Measurements from ENCODE around the gene TMEM178B.
"Not testable (repeated sequence)": the region's sequence is repeated elsewhere in the genome, so short reads cannot be mapped to it uniquely, and the experiment has no call there.

Gene TMEM178B

DNA sequence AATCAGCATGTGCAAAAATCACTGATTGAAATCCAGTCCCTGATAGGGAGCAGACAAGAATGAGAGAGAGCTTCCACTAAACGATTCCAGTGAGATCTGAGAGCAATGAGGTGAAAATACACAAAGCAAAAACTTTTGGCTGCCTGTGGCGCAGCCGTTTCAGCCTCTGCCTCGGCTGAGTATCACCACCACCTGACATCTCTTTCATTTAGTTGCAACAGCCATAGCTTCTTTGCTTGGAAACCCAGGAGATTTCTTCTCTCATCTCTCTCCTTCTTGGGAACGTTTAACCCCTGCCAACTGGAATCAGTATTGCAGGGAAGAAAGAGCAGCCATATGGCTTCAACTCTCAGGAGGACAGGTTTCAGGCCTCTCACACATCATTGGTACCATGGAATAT is 240.0 kb downstream of the TMEM178B start:
- DNase-seq (ENCODE audit: low read depth), result no peak

DNA sequence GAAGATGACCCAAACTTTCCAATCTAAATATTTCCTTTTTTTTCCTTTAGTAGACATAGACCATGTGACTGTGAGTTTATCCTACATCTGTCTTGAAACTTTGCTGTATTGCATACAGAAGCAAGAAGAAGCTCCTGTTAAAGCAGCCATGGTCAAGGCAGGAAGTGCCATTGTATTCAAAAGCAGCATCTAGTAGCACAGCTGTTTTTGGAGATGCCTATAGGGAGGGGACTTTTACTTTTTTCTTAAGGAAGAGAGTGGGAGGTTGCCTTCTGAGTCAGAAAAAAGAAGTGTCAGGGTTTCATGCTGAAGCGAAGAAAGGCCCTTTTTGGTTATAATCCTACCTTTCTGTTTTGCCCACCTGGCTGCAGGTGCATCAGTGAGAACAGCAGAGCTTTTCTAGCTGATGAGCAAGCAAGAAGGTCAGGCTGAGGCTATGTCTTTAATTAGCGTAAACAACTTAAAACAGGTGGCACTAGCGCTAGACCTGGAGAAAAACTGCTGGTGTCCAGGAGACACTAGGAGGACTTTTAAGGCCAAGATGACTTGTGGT is 243.2 kb downstream of the TMEM178B start:
- DNase-seq (ENCODE audit: low read depth), result no peak

DNA sequence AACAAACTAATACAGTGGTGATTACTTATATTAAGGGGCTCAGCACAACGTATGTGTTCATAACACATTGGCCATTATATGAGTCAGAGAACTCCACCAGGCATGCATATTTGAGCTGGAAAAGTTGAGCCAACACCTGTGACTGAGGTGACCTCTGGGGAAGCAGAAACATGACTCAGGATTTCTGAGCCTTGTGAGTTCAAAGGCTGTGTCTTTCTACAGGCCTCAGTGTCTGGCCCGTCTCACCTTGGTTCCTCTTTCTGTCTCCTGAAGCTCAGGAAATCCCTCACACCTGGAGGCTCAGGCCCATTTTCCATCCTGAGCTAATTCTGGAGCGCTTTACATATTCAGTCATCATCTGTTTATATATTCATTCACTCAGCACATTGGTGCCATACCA is 246.4 kb downstream of the TMEM178B start:
- no peak for DNase-seq (ENCODE audit: low read depth)

DNA sequence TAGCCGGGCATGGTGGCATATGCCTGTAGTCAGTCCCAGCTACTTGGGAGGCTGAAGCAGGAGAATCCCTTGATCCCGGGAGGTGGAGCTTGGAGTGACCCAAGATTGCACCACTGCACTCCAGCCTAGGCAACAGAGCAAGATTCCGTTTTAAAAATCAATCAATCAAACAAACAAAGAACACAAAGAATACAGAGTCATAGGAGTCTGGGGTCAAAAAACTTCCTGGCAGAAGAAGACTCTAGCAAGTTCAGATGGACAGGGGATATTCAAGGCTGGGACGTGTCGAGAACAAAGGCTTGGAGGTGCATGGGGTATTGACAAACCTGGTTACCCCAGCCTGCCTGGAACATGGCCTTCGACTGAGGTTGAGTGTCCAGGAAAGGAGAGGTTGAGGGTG is 248.5 kb downstream of the TMEM178B start:
- no peak for DNase-seq (ENCODE audit: low read depth)

DNA sequence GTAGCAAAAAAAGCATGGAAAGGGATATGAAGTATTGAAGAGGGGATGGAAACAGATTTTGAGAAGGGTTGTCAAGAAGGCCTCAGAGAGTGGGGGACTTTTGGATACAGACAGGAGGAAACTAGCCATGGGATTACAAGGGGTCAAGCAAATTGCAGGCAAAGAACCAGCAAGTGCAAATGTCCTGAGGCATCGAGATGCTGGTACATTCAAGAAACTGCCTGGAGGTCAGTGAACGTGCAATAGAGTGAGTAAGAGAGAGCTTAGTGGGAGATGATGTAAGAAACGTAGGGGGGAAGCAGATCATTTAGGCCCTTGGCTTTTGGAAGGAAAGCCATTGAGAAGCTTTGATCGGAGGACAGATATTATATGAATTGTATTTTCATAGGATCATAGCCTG is 250.0 kb downstream of the TMEM178B start:
- no peak for DNase-seq (ENCODE audit: low read depth)

DNA sequence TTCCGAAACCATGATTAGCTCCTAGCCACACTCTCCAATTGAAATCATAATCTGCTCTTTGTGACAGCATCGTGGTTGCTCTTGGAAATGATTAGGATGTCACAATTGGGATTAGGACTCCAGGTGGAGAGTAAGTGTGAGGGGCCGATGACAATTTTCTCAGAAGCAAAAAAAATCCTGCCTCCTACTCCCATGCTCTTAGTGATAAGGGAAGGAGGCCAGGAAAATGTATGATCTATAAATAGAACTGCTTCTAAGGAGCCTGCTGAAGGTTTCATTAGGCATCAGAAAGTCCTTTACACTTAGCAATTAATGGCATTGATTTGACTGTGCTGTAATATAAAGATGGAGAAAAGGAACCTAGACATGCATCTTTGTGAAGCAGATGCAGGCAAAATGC is 251.0 kb downstream of the TMEM178B start:
- no peak for DNase-seq (ENCODE audit: low read depth)

DNA sequence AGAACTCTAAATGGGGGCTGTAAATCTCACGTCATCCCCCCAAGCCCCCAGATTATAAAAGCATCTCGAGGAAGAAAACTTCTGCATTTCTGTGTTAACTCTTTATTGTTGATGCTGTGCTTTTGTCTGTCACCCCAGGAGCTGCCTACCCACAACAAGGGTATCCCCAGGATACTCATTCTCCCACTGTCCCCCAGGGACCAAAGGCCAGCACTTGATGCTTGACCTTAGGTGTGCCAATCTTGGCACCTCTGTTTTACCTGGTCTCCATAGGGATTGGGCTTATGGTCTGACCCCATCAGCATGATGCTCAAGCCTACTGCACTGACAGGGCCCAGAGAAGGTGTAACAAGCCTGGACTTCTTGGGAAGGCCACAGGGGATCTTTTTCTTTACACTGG is 251.4 kb downstream of the TMEM178B start:
- DNase-seq (ENCODE audit: low read depth), result no peak

DNA sequence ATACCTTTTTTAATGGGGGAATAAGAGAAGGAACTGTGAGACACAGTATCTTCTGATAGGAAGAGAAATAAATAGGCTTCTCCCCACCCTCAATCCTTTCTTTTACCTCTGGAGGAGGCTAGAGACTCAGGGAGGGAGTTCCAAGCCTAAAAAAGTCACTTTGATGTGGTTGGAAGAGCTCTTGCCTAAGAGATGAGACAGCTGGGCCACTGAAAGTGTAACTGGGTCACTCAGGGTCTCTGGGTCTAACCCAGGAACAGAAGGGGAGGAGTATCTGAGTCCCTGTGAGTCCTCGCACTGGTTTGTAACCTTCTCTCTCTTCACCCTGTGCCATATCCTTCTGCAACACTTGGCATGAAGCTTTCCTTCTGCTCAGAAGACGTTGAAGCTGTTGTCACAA is 254.4 kb downstream of the TMEM178B start:
- no peak for DNase-seq (ENCODE audit: low read depth)

DNA sequence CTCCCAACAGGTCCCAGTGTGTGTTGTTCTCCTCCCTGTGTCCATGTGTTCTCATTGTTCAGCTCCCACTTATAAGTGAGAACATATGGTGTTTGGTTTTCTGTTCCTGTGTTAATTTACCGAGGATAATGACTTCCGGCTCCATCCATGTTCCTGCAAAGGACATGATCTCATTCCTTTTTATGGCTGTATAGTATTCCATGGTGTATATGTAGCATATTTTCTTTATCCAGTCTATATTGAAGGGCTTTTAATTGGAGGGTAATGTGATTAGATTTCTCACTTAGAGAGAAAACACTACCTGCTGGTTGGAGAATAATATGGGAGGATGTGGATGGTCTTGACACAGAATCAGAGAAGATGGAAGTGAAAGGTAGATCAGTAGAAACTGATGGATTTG is 256.4 kb downstream of the TMEM178B start:
- DNase-seq (ENCODE audit: low read depth), result not testable (repeated sequence)

DNA sequence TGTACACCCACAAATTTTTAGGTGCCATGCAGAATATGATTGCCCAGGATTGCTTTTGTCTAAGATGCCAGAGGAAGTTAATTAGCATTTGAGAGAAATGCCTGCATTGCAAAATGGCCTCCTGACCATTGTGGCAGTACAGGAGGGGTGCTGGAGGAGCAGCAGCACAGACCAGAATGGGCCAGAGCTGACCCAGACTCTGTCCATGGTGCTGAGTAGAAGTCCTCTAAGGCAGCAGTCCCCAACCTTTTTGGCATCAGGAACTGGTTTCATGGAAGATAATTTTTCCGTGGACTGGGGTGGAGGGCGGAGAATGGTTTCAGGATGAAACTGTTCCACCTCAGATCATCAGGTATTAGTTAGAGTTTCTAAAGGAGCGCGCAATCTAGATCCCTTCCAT is 259.6 kb downstream of the TMEM178B start:
- no peak for DNase-seq (ENCODE audit: low read depth)

DNA sequence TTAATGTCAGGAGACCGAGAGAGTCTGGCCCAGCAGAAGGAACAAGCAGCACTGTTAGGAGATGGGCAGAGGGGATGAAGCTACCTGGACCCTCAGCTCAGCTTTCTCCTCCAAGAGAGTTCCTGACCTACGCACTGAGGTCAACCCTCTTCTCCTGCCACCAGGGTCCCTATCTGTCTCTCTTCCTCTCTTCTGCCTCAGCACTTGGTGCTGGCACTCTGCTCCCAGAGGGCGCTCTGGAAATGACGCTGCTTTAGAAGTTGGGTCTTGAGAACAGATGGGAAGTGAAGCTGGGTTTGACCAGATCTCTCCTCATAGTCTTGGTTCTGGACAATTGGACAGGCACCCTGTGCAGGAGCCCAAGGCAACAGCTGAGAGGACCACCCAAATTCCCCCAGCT is 261.3 kb downstream of the TMEM178B start:
- no peak for DNase-seq (ENCODE audit: low read depth)

DNA sequence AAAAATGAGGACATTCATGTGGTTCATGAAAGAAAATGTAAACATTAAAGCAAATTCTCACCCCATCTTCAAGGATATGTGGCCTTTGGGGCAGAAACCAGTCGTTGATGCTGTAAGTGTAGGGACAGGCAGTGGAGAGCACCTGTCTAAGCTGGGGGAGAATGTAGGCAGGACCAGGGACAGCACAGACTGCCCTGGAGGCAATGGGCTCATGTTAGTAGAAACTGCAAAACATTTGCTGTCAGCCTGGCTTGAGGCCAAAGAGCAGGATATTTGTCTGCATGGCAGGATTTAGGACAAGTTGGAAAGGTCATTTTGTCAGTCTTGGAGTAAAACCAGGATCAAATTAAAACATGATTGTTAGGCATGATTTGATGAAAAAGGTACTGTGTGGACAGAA is 265.7 kb downstream of the TMEM178B start:
- DNase-seq (ENCODE audit: low read depth), result no peak

DNA sequence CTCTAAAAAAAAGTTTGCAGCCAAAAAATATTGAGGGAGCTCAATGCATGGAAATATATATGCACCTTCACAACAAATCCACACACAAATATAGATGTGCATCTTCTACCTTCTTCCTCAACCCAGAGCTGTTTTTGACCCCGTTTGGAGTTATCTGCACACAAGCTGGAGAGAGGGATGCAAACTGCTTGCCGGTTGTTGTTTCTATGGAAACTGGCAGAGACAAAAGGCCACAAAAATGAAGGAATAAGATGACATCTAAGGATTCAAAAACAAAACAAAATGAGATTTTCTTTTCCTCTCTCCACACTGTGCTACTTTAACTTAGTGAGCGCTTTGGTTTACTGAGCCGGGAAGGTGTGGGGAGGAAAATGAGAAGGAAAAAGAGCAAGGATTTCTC is 267.1 kb downstream of the TMEM178B start:
- no peak for DNase-seq (ENCODE audit: low read depth)

DNA sequence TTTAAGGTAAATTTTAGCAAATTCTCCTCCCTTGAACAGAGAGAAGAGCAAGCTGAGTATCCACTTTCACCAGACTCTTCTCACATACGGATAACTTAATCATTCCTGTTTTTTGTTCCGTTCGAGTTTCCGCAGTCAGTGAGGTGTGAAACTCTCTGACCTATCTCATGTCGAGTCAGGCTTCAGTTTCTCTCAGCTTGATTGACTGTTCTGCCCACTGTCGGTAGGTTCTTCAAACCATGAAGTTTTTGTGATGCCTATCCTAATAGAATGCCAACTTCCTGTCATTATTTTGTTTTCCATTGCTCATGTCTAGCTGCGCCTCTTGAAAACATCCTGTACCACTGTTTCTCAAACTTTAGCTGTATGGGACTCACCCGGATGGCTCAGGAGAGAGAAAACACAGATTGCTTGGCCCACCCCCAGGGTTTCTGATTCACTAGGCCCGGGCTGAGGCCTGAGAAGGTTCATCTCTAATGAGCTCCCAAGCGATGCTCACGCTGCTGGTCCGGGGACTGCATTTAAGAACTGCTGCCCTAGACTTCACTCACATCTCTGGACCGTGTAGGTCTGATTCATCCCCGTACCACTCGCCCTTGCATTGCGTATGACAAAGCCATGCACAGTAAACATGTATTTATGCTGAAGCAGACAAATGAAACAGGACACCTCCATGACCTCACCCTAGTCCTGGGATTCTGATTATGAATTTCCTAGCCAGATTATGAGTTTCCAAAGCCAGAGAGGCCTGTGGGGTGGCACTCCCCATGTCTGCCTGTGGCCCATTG is 269.0 kb downstream of the TMEM178B start:
- DNase-seq (ENCODE audit: low read depth), result no peak

DNA sequence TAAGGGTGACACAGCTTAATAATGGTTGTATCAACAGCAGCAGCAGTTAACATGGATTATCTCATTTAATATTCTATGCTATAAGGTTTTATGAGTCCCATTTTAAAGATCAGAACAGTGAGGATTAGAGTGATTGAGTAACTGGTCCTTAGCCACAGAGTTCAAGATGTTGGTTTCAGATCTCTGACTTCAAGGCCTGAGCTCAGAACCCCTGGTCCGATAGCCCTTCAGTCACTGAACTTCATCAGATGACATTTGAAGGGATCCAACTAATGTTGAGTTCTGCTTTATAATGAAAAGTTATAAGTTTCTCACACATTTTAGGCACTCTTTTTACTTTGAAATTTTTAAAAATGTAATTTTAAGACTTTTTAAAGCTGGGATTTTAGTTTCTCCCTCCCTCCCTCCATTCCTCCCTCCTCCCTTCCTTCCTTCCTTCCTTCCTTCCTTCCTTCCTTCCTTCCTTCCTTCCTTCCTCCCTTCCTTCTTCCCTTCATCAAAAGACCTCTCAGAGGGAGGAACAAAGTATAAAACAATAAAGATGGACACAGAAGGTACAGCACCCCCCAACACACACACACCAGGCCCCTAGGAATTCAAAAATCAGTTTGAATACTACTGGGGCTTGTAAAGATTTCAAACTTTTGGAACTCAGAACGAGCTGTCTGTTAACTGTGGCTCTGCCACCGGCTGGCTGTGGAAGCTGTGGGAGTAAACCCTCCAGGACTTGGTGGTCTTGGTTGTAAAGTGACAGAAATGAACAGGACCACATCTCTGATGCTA is 270.5 kb downstream of the TMEM178B start:
- DNase-seq (ENCODE audit: low read depth), result no peak

DNA sequence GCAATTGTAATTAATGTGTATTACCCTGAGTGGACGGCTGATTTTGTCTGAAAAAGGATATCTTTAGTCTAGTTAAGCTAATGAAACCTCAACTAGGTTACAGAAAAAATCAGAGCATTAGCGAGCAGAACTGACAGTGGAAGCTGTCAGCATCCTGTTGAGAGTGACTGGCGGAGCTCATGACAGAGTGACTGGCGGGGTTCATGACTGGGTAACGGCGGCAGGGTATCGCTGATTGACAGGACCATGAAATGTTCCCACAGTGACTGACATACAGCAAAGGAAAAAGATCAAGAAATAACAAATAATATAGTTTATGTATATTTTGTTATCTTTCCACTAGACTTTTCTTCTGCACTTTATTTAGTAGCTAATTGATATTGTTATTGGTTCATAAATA is 274.9 kb downstream of the TMEM178B start:
- no peak for DNase-seq (ENCODE audit: low read depth)

DNA sequence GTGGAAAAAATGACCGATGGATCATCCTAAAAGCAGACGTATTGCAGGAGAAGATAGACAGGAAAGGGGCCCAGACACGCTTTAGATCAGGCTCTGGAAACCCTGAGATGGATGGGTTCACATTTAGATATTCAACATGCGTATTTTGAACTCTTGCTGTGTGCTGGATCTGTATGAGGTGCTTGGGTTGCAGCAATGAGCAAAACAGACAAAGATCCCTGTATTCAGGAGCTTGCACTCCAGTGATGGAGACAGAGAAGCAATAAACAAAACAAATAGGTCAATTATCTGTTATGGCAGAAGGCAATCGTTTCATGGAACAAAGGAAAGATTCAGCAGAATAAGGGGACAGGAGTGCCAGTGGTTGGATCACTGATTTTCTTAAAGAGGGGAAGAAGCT is 275.5 kb downstream of the TMEM178B start:
- DNase-seq (ENCODE audit: low read depth), result no peak

DNA sequence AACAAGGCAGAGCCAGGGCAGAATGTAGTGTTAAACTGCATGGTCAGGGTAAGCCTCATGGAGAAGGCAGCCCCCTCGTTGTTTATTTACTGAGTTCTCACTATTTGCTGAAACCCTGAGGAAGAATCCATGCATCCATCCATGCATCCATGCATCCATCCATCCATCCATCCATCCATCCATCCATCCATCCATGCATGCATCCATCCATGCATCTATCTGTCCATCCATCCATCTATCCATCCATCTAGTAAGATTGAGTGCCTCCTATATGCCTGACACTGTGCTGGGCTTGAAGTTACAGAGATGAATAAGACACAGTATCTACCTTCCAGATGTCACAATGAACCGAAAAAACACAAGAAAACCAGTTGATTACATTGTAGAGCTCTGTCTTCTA is 275.9 kb downstream of the TMEM178B start:
- no peak for DNase-seq (ENCODE audit: low read depth)

DNA sequence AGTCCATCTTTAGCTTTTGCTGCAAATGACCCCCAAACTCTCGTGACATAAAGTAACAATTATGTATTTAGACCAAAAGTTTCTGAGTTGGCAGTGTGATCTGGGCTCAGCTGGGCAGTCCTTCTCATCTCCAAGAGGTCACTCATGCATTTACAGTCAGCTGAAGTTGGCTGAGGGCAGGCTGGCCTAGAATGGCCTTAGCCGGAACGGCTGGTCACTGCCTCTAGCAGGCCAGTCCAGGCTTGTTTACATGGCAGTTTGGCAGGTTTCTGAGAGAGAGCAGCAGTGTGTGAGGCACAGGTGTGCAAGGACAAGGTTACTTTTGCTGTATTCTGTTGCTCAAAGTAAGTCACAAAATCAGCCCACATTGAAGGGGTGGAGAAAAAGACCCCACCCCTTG is 277.3 kb downstream of the TMEM178B start:
- no peak for DNase-seq (ENCODE audit: low read depth)

DNA sequence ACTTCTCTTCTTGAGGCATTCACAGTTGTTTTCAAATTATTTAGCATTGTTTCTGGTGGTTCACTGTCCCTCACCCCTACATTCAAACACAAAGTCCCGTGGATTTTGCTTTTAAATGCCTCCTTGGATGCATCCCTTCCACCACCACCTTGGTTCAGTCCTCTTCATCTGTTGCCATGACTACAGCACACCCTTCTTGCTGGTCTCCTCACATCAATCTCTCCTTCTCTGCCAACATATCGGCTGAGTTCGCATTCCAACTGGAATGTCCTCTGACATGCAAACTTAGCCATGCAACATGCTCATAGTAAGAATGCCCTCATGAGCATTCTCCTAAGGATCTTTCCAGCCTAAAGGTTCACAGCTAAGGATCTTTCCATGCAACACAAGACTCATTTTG is 279.1 kb downstream of the TMEM178B start:
- DNase-seq (ENCODE audit: low read depth), result no peak

DNA sequence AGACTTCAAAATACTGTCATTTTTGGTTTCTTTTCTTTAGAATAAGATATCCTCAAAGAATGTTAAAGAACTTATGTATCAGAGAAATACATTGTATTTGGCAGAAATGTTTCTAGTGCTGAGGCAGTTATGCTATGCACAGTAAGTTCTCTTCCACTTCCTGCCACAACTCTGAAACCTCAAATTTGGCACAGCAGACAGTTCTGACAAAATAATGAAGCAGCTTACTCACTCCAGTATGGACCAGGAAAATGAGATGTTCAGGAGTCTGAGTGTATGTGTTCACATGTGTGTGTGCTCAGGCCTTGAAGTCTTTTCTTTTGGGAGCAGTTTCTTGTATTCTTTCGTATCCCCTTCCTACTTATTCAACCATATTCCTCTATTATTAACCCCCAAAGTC is 280.4 kb downstream of the TMEM178B start:
- no peak for DNase-seq (ENCODE audit: low read depth)

DNA sequence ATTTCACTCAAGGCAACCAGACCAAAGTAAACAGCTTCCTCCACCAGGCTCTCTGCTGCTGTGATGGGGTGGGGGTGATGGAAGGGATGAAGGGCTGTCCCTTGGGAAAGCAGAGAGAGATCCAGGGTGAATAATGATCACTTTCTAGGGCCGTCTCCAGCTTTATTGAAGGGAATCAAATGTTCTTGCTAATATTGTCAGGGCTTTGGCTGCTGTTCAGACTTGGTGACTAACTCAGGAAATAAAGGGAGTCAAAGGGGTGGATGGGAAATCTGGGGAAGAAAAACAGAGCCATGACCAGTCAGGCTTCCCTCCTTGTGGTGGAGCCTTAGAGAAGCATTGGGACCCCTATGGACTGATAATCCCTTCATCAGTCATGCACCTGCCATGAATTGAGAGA is 281.2 kb downstream of the TMEM178B start:
- no peak for DNase-seq (ENCODE audit: low read depth)

DNA sequence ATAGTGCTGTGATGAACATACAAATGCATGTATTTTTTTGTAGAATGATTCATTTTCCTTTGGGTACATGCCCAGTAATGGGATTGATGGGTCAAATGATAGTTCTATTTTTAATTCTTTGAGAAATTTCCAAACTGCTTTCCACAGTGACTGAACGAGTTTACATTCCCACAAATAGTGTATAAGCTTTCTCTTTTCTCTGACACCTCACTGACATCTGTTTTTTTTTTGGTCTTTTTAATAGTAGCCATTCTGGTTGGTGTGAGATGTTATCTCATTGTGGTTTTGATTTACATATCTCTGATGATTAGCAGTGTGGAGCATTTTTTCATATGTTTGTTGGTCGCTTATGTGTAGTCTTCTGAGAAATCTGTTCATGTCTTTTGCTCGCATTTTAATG is 282.3 kb downstream of the TMEM178B start:
- no peak for DNase-seq (ENCODE audit: low read depth)

All from GM04503 (cell line).